B cell (primary cell): ENCODE results near the gene SNCA. TPM values are rescaled to one million over a fixed set of nuclear protein-coding genes. Genes with fewer than 3 reads are reported as not detected.

ENCODE experiments used
- ATAC-seq: fragments of 200-7000 bp; cut with Tn5 transposase; one replicate; pipeline ENCODE4 v1.10.0; 2021; ENCODE audit warnings: low read depth, mild to moderate bottlenecking, moderate number of reproducible peaks, moderate library complexity
- CTCF ChIA-PET: fragments of 350-600 bp; sonication (Branson Sonifier 250); formaldehyde crosslinking; loops from one replicate; lab custom pipeline; 2021; ENCODE audit warnings: antibody characterized with exemption, inconsistent platforms; lab: Charles Lee
- POLR2A ChIA-PET: fragments of 350-600 bp; sonication (Branson Sonifier 250); formaldehyde crosslinking; loops from one replicate; lab custom pipeline; 2021; ENCODE audit warnings: antibody characterized with exemption; lab: Charles Lee
- DNase-seq: peaks from one replicate; pipeline ENCODE4 v3.0.0; 2013
- H2AFZ ChIP-seq: 2 replicates; pipeline ENCODE4 v1.6.1; 2012; ENCODE audit warnings: mild to moderate bottlenecking, low read depth, low read length; ENCODE audit not compliant: insufficient read depth, poor library complexity, severe bottlenecking
- H3K27ac ChIP-seq, 2 donors: 1 replicate in 1 of 2; 2 replicates in 1 of 2; pipeline ENCODE4 v1.5.1; 2012 to 2013; ENCODE audit warnings: low read length in 2 of 2, mild to moderate bottlenecking in 2 of 2, moderate library complexity in 1 of 2
- H3K27me3 ChIP-seq, 4 experiments: fragments of 200-600 bp in 1 of 4; sonication (generic) in 1 of 4; replicated peaks in 1 of 4; 1 replicate in 2 of 4; 2 replicates in 2 of 4; pipeline versions ENCODE4 v1.6.1 to v1.7.0; 2013 to 2016; ENCODE audit warnings: low read length in 3 of 4, mild to moderate bottlenecking in 2 of 4, mixed read lengths in 1 of 4, moderate library complexity in 1 of 4; ENCODE audit not compliant: insufficient read depth in 4 of 4, control insufficient read depth in 3 of 4; ENCODE audit errors: control extremely low read depth in 1 of 4
- H3K36me3 ChIP-seq, 2 experiments: replicated peaks in 1 of 2; 1 replicate in 1 of 2; 2 replicates in 1 of 2; pipeline versions ENCODE4 v1.6.1 to v1.7.1; 2013; ENCODE audit warnings: low read length in 1 of 2; ENCODE audit not compliant: insufficient read depth in 2 of 2, control insufficient read depth in 1 of 2; ENCODE audit errors: control extremely low read depth in 1 of 2, extremely low read depth in 1 of 2
- H3K4me1 ChIP-seq, 2 donors: fragments of 200-600 bp in 1 of 2; sonication (generic) in 1 of 2; 1 replicate in 1 of 2; 2 replicates in 1 of 2; pipeline versions ENCODE4 v1.5.1 to v1.6.1; 2013 to 2017; ENCODE audit warnings: low read length in 2 of 2; ENCODE audit not compliant: control insufficient read depth in 2 of 2, insufficient read depth in 2 of 2
- H3K4me2 ChIP-seq: replicated peaks from 2 replicates; pipeline ENCODE3; 2012; ENCODE audit warnings: mild to moderate bottlenecking, low read depth, low read length; ENCODE audit not compliant: poor library complexity, severe bottlenecking
- H3K4me3 ChIP-seq, 5 experiments: fragments of 200-600 bp in 1 of 5; sonication (generic) in 1 of 5; 1 replicate in 3 of 5; 2 replicates in 2 of 5; pipeline versions ENCODE4 v1.5.1 to v1.7.0; 2011 to 2016; ENCODE audit warnings: low read length in 4 of 5, mild to moderate bottlenecking in 4 of 5, low read depth in 2 of 5, control low read depth in 1 of 5, moderate library complexity in 1 of 5; ENCODE audit not compliant: insufficient read depth in 1 of 5; ENCODE audit errors: control extremely low read depth in 1 of 5, extremely low read depth in 1 of 5
- H3K79me2 ChIP-seq: fragments of 200-600 bp; sonication (generic); one replicate; pipeline ENCODE4 v1.6.0; 2016; ENCODE audit warnings: low read length; ENCODE audit not compliant: control insufficient read depth, insufficient read depth
- H3K9ac ChIP-seq: fragments of 200-600 bp; sonication (generic); 2 replicates; pipeline ENCODE4 v1.6.1; 2017; ENCODE audit warnings: mild to moderate bottlenecking, low read length, moderate library complexity
- H3K9me3 ChIP-seq, 3 donors: one replicate each; pipeline versions ENCODE4 v1.6.1 to v1.7.1; 2013; ENCODE audit warnings: low read length in 2 of 3; ENCODE audit not compliant: control insufficient read depth in 2 of 3, insufficient read depth in 1 of 3; ENCODE audit errors: control extremely low read depth in 1 of 3
- H4K20me1 ChIP-seq: 2 replicates; pipeline ENCODE4 v1.6.0; 2012; ENCODE audit warnings: mild to moderate bottlenecking, low read length; ENCODE audit not compliant: insufficient read depth, control insufficient read depth, poor library complexity, severe bottlenecking
- H3K27ac Mint-ChIP-seq: one replicate; pipeline ENCODE4 v1.8.0; 2021; ENCODE audit warnings: mixed read lengths
- H3K27me3 Mint-ChIP-seq: one replicate; pipeline ENCODE4 v1.8.0; 2021; ENCODE audit warnings: mixed read lengths
- H3K4me1 Mint-ChIP-seq: one replicate; pipeline ENCODE4 v1.8.0; 2021; ENCODE audit warnings: mixed read lengths
- H3K4me3 Mint-ChIP-seq: one replicate; pipeline ENCODE4 v1.8.0; 2021; ENCODE audit warnings: mixed read lengths
- H3K9me3 Mint-ChIP-seq: one replicate; pipeline ENCODE4 v1.8.0; 2022; ENCODE audit warnings: mixed read lengths; ENCODE audit not compliant: insufficient read depth
- EZH2 ChIP-seq: IDR thresholded peaks from 2 replicates; pipeline ENCODE4 v1.6.1; 2012; ENCODE audit warnings: borderline replicate concordance, low read depth, mild to moderate bottlenecking, moderate library complexity, low read length; ENCODE audit not compliant: insufficient read depth, poor library complexity, severe bottlenecking
- WGBS: methylation state at CpG from one replicate; pipeline ENCODE4 v1.1.5; 2013; ENCODE audit warnings: missing lambda C conversion rate; ENCODE audit not compliant: insufficient coverage; 5-methylcytosine and 5-hydroxymethylcytosine counted together
- intact Hi-C: fragments of 100-400 bp; cut with micrococcal nuclease; formaldehyde crosslinking; loops from one replicate; pipeline ENCODE4 v1.10.0; 2022
- polyA plus RNA-seq: library from polyadenylated mRNA; depleted of rRNA; stranded (reverse); fragments of >200 nt; gene quantifications from 2 replicates; pipeline ENCODE4 v1.2.3, GENCODE V29; 2012
- total RNA-seq, 2 donors: library from RNA; stranded (reverse); fragments of 120-200 nt in 1 of 2; gene quantifications; 1 replicate in 1 of 2; 2 replicates in 1 of 2; pipeline versions ENCODE4 v1.2.3 to v1.2.4, GENCODE V29; 2013 to 2022
- TF ChIP-seq, protein P1 (sequence below): fragments of 200-600 bp; IDR thresholded peaks from one replicate; pipeline ENCODE4 v1.8.0; 2022; ENCODE audit warnings: antibody characterized with exemption, mild to moderate bottlenecking

SNCA gene
- total and polyA plus RNA-seq, 2 donors (not counting 1 experiment from before 2014, with no cell fraction given): 0.48 to 1.3 TPM

DNA sequence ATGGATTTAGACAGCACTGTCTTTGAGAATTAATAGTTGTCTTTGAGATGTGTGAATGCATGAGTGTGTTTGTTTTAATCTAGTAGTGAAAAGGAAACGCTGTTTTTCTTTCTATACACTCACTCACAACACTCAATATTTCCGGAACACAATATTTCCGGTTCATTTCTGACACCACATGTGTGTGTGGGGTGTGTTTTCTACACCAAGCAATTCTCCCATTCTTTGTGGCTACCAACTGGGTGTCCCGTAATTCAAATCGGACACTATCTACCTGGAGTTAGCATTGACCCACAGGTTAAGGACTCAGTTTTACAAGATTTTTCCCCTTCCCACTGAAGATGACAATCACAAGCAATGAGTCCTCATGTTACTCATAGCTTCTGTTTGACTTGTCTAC, 113.9 kb downstream of the SNCA start:
- 92% methylated on average over 2 of the region's 5 CpGs for WGBS
- H3K27me3 Mint-ChIP-seq: no peaks in the 10 kb centered on the region
- no peak overlapping the region for H3K27ac ChIP-seq
- H3K4me1 Mint-ChIP-seq: no peaks in the 10 kb centered on the region
- H3K36me3 ChIP-seq: no peaks in the 10 kb centered on the region
- no peak overlapping the region for H3K4me2 ChIP-seq
- no peaks in the 10 kb centered on the region for H3K27me3 ChIP-seq
- no peaks in the 10 kb centered on the region for H3K9me3 ChIP-seq
- ATAC-seq (no peak), DNase-seq (no peak)
- ChIA-PET CTCF (no interaction called here), POLR2A (no interaction called here)
- TF ChIP-seq, protein P1, sequence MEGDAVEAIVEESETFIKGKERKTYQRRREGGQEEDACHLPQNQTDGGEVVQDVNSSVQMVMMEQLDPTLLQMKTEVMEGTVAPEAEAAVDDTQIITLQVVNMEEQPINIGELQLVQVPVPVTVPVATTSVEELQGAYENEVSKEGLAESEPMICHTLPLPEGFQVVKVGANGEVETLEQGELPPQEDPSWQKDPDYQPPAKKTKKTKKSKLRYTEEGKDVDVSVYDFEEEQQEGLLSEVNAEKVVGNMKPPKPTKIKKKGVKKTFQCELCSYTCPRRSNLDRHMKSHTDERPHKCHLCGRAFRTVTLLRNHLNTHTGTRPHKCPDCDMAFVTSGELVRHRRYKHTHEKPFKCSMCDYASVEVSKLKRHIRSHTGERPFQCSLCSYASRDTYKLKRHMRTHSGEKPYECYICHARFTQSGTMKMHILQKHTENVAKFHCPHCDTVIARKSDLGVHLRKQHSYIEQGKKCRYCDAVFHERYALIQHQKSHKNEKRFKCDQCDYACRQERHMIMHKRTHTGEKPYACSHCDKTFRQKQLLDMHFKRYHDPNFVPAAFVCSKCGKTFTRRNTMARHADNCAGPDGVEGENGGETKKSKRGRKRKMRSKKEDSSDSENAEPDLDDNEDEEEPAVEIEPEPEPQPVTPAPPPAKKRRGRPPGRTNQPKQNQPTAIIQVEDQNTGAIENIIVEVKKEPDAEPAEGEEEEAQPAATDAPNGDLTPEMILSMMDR: no peak
- TF ChIP-seq EZH2: no peak
- no peaks in the 10 kb centered on the region for H4K20me1 ChIP-seq
- peaks cover 2% of the 10 kb centered on the region for H3K9me3 Mint-ChIP-seq
- no peak overlapping the region for H3K27ac Mint-ChIP-seq
- no peak overlapping the region for H3K4me3 Mint-ChIP-seq
- no peak overlapping the region for H3K4me3 ChIP-seq
- no peak overlapping the region for H3K9ac ChIP-seq
- H3K4me1 ChIP-seq: no peaks in the 10 kb centered on the region
- intact Hi-C loops: no loop called here
- no peak overlapping the region for H2AFZ ChIP-seq
- H3K79me2 ChIP-seq: no peaks in the 10 kb centered on the region

DNA sequence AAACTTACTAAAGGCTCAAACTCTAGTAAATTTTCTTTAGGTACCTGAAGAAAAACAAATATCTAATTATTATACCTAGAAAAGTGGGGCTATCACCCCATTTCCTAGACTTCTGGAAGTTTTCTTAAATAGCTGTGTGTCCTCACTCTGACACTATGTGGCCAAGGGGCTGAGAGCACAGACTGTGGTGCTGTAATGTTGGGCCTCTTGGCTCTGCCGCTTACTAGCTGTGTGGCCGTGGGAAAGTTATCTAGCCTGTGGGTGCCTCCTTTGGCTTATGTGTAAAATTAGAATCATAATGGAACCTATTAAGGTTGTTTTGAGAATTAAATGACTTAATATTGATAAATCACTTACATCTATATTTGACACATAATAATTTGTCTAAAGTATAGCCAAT, 114.4 kb downstream of the SNCA start:
- Histone ChIP-seq H2AFZ (no peak overlapping the region), H3K9ac (no peak overlapping the region), H3K4me1 (no peaks in the 10 kb centered on the region), H3K4me2 (no peak overlapping the region), H4K20me1 (no peaks in the 10 kb centered on the region), H3K36me3 (no peaks in the 10 kb centered on the region), H3K27ac (no peak overlapping the region), H3K4me3 (no peak overlapping the region), H3K9me3 (no peaks in the 10 kb centered on the region), H3K79me2 (no peaks in the 10 kb centered on the region), H3K27me3 (no peaks in the 10 kb centered on the region)
- TF ChIP-seq, protein P1: no peak
- TF ChIP-seq EZH2: no peak
- no CpG with 5 or more reads among the region's 2 CpGs for WGBS
- Mint-ChIP-seq H3K27me3 (no peaks in the 10 kb centered on the region), H3K9me3 (peaks cover 2% of the 10 kb centered on the region), H3K4me1 (no peaks in the 10 kb centered on the region), H3K27ac (no peak overlapping the region), H3K4me3 (no peak overlapping the region)
- POLR2A ChIA-PET: no interaction called here
- CTCF ChIA-PET: no interaction called here
- intact Hi-C loops: no loop called here
- DNase-seq (no peak), ATAC-seq (no peak)
